SK-N-SH (cell line): ENCODE measurements around the gene PMEPA1. TPM values are rescaled to one million over a fixed set of nuclear protein-coding genes. Genes with fewer than 3 reads are reported as not detected.

Source experiments
- CTCF ChIA-PET: fragments of 300-600, 350-600 bp; formaldehyde crosslinking; extraction: SDS; loops from one replicate; lab custom pipeline; 2021; lab: Yijun Ruan, JAX
- POLR2A ChIA-PET: fragments of 350-600 bp; sonication (Branson Sonifier 250); formaldehyde crosslinking; extraction: SDS; loops from one replicate; lab custom pipeline; 2020; ENCODE audit warnings: antibody characterized with exemption, inconsistent platforms; lab: Yijun Ruan, JAX
- DNase-seq: peaks from one replicate; pipeline ENCODE4 v3.0.0; 2012
- H2AFZ ChIP-seq: fragments of 200-600 bp; sonication (generic); 2 replicates; pipeline ENCODE4 v1.8.1; 2016; ENCODE audit warnings: antibody characterized with exemption, mild to moderate bottlenecking, low read depth
- H3F3A ChIP-seq: fragments of 200-600 bp; sonication (generic); replicated peaks from 2 replicates; pipeline ENCODE3; 2016; ENCODE audit warnings: antibody characterized with exemption, mild to moderate bottlenecking; ENCODE audit not compliant: insufficient read depth
- H3K27ac ChIP-seq, 2 experiments: fragments of 200-500 bp in 1 of 2; fragments of 200-600 bp in 1 of 2; sonication (Bioruptor generic) in 1 of 2; sonication (generic), shearing (Covaris generic) in 1 of 2; 2 replicates each; pipeline versions ENCODE4 v1.5.1 to v1.6.1; 2014 to 2016; ENCODE audit warnings: low read depth in 2 of 2, inconsistent platforms in 1 of 2, low read length in 1 of 2, mild to moderate bottlenecking in 1 of 2, mixed read lengths in 1 of 2
- H3K27me3 ChIP-seq: fragments of 200-600 bp; sonication (generic), shearing (Covaris generic); 2 replicates; pipeline ENCODE4 v1.6.1; 2016; ENCODE audit warnings: mixed run types; ENCODE audit not compliant: insufficient read depth
- H3K36me3 ChIP-seq, 2 experiments: fragments of 200-500 bp in 1 of 2; fragments of 200-600 bp in 1 of 2; sonication (Bioruptor generic) in 1 of 2; sonication (generic) in 1 of 2; replicated peaks in 1 of 2; 2 replicates each; pipeline versions ENCODE3 to v1.5.1; 2014 to 2016; ENCODE audit warnings: low read length in 1 of 2, mild to moderate bottlenecking in 1 of 2; ENCODE audit not compliant: insufficient read depth in 2 of 2, control insufficient read depth in 1 of 2
- H3K4me1 ChIP-seq, 2 experiments: fragments of 200-500 bp in 1 of 2; fragments of 200-600 bp in 1 of 2; sonication (Bioruptor generic) in 1 of 2; sonication (generic), shearing (Covaris generic) in 1 of 2; 2 replicates each; pipeline versions ENCODE4 v1.5.1 to v1.6.1; 2014 to 2016; ENCODE audit warnings: low read depth in 1 of 2, low read length in 1 of 2, mixed run types in 1 of 2; ENCODE audit not compliant: insufficient read depth in 2 of 2, control insufficient read depth in 1 of 2
- H3K4me2 ChIP-seq: fragments of 200-600 bp; sonication (generic), shearing (Covaris generic); 2 replicates; pipeline ENCODE4 v1.6.1; 2017; ENCODE audit warnings: mixed run types
- H3K4me3 ChIP-seq, 2 experiments: fragments of 200-500 bp in 1 of 2; fragments of 200-600 bp in 1 of 2; sonication (Bioruptor generic) in 1 of 2; sonication (generic), shearing (Covaris generic) in 1 of 2; 2 replicates each; pipeline versions ENCODE4 v1.5.1 to v1.8.1; 2014 to 2016; ENCODE audit warnings: low read depth in 2 of 2, inconsistent platforms in 1 of 2, low read length in 1 of 2, mild to moderate bottlenecking in 1 of 2, mixed read lengths in 1 of 2, moderate library complexity in 1 of 2
- H3K79me2 ChIP-seq: fragments of 200-600 bp; sonication (generic); 2 replicates; pipeline ENCODE4 v1.8.1; 2017; ENCODE audit warnings: mild to moderate bottlenecking; ENCODE audit not compliant: insufficient read depth
- H3K9ac ChIP-seq: fragments of 200-600 bp; sonication (generic); 2 replicates; pipeline ENCODE4 v1.6.1; 2017; ENCODE audit warnings: mixed run types
- H3K9me2 ChIP-seq: fragments of 200-600 bp; sonication (generic); 2 replicates; pipeline ENCODE4 v1.6.1; 2017; ENCODE audit warnings: mixed run types
- H3K9me3 ChIP-seq: fragments of 200-600 bp; sonication (generic); 2 replicates; pipeline ENCODE4 v1.6.1; 2017; ENCODE audit warnings: mixed run types, mild to moderate bottlenecking, moderate library complexity
- H4K20me1 ChIP-seq: fragments of 200-600 bp; sonication (generic); 2 replicates; pipeline ENCODE4 v1.6.1; 2017; ENCODE audit warnings: mild to moderate bottlenecking, mixed run types; ENCODE audit not compliant: insufficient read depth
- CHD2 ChIP-seq: fragments of 150-350 bp; IDR thresholded peaks from 2 replicates; pipeline ENCODE4 v1.6.1; 2018; ENCODE audit warnings: low read length; ENCODE audit not compliant: partially characterized antibody
- ELF1 ChIP-seq: IDR thresholded peaks from 2 replicates; pipeline ENCODE4 v1.4.0; 2012
- EP300 ChIP-seq, 2 experiments: IDR thresholded peaks; 2 replicates each; pipeline versions ENCODE4 v1.4.0 to v1.6.1; 2012; ENCODE audit warnings: borderline replicate concordance in 1 of 2, low read depth in 1 of 2, low read length in 1 of 2
- FOXJ3 ChIP-seq: sonication (generic); formaldehyde crosslinking; IDR thresholded peaks from 2 replicates; pipeline ENCODE4 v1.5.1; 2020; ENCODE audit warnings: mild to moderate bottlenecking, missing genetic modification reagents
- GATA2 ChIP-seq: sonication (generic); formaldehyde crosslinking; IDR thresholded peaks from 2 replicates; pipeline ENCODE4 v1.5.0; 2020; ENCODE audit warnings: mild to moderate bottlenecking, missing genetic modification reagents
- JUND ChIP-seq: IDR thresholded peaks from 2 replicates; pipeline ENCODE4 v1.4.0; 2012
- MEF2A ChIP-seq: IDR thresholded peaks from 2 replicates; pipeline ENCODE4 v1.4.0; 2012; ENCODE audit warnings: low read depth, borderline replicate concordance
- MXI1 ChIP-seq: IDR thresholded peaks from 2 replicates; pipeline ENCODE4 v1.6.1; 2012; ENCODE audit warnings: mild to moderate bottlenecking, low read depth, low read length, improper control_type of control experiment
- NFIC ChIP-seq: IDR thresholded peaks from 2 replicates; pipeline ENCODE4 v1.4.0; 2012; ENCODE audit warnings: borderline replicate concordance
- NRF1 ChIP-seq: IDR thresholded peaks from 2 replicates; pipeline ENCODE4 v1.6.1; 2012; ENCODE audit warnings: low read depth, mild to moderate bottlenecking, low read length
- POLR2AphosphoS5 ChIP-seq: IDR thresholded peaks from 2 replicates; pipeline ENCODE4 v1.6.1; 2012; ENCODE audit warnings: low read depth, low read length
- RAD21 ChIP-seq: IDR thresholded peaks from 2 replicates; pipeline ENCODE4 v1.6.1; 2012; ENCODE audit warnings: mild to moderate bottlenecking, low read length
- RCOR1 ChIP-seq: fragments of 150-350 bp; IDR thresholded peaks from 2 replicates; pipeline ENCODE4 v1.6.1; 2017; ENCODE audit warnings: antibody characterized with exemption, low read length
- RFX5 ChIP-seq: IDR thresholded peaks from 2 replicates; pipeline ENCODE4 v1.6.1; 2012; ENCODE audit warnings: mild to moderate bottlenecking, improper control_type of control experiment, low read length
- RXRA ChIP-seq: IDR thresholded peaks from 2 replicates; pipeline ENCODE4 v1.4.0; 2012; ENCODE audit warnings: low read depth, mild to moderate bottlenecking, borderline replicate concordance
- SIN3A ChIP-seq: IDR thresholded peaks from 2 replicates; pipeline ENCODE4 v1.6.1; 2012; ENCODE audit warnings: low read depth, mild to moderate bottlenecking, low read length, moderate library complexity, borderline replicate concordance
- TAF1 ChIP-seq: IDR thresholded peaks from 2 replicates; pipeline ENCODE4 v1.6.1; 2012; ENCODE audit warnings: low read depth, mild to moderate bottlenecking, low read length, moderate library complexity, borderline replicate concordance
- TCF12 ChIP-seq: IDR thresholded peaks from 2 replicates; pipeline ENCODE4 v1.4.0; 2012
- WGBS: methylation state at CpG from one replicate; pipeline ENCODE4 v1.1.6; 2017; ENCODE audit warnings: low lambda C conversion rate; 5-methylcytosine and 5-hydroxymethylcytosine counted together
- polyA plus RNA-seq, 3 experiments: library from polyadenylated mRNA; depleted of rRNA; stranded (reverse); fragments of >200 nt; gene quantifications; 2 replicates each; pipeline ENCODE4 v1.2.3, GENCODE V29; 2012
- TF ChIP-seq, protein P1 (sequence below): IDR thresholded peaks from 2 replicates; pipeline ENCODE4 v1.4.0; 2012; ENCODE audit warnings: low read depth
- TF ChIP-seq, protein P2 (sequence below): fragments of 200-600 bp; sonication (generic); IDR thresholded peaks from 2 replicates; pipeline ENCODE4 v1.6.1; 2017; ENCODE audit warnings: antibody characterized with exemption, mild to moderate bottlenecking, moderate library complexity
- TF ChIP-seq, protein P3 (sequence below): fragments of 150-350 bp; IDR thresholded peaks from 2 replicates; pipeline ENCODE4 v1.6.1; 2017; ENCODE audit warnings: antibody characterized with exemption, low read length, low read depth, borderline replicate concordance
- TF ChIP-seq, protein P4 (sequence below): IDR thresholded peaks from 2 replicates; pipeline ENCODE4 v1.4.0; 2012; ENCODE audit warnings: low read depth, borderline replicate concordance

Gene PMEPA1
- polyA plus RNA-seq, 1 of the 3 experiments (the other 2 are of a cell fraction) = 7.1 TPM

DNA sequence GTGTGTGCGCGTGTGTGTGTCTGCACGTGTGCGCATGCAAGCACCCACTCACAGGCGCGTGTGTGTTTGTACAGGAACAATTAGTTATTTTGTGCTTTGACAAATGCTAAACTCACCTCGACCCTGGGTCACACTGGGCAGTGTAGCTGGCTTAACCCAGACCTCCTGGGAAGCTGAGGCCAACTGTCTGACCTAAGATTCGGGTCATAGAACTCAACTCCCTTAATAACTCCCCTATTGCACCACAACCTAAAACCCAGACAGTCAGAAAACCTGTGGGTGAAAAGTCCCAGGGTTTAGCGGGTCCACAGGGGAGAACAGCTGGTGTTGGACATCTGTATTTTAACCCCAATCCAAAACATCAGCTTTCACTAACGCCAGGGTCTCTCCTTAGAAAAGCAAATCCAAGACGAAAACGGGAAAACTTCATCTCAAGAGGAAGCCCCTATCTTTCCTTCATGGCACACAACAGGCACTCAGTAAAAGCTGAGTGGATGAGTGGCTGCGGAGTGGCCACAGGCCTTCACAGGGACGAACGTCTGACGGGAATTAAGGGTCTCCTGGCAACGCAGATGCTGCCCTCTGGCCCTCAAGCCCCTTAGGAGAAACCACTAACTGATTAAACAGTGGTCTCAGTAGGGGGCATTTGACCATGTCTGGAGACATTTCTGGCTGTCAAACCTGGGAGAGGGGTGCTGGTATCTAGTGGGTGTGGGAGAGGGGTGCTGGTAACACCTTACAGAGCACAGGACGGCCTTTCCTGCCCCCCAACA is 4.5 kb downstream of the PMEPA1 start:
- H3K27me3 ChIP-seq = no peaks in the 10 kb centered on the region
- ChIA-PET POLR2A (no interaction called here), CTCF (interaction anchor here (1.2 kb wide), 1 partner anchor 20 kb away, joined by 3 read pairs; no protein-coding TSS in a partner anchor)
- H3K79me2 ChIP-seq = peaks cover 88% of the 10 kb centered on the region
- no peak overlapping the region for H2AFZ ChIP-seq
- WGBS = 89% methylated on average over 18 of the region's 18 CpGs
- no peak overlapping the region; a peak in 1 of 4 replicates for H3K27ac ChIP-seq
- TF ChIP-seq POLR2AphosphoS5 (no peak), TCF12 (no peak), MEF2A (no peak), EP300 (IDR thresholded peaks at IDR 0.05; ENCODE audit: borderline replicate concordance in 1 of 2, low read depth in 1 of 2, low read length in 1 of 2) (no peak), NFIC (no peak), RCOR1 (no peak), RXRA (no peak), CHD2 (no peak), ELF1 (no peak), MXI1 (no peak), NRF1 (no peak), RFX5 (no peak), JUND (no peak), FOXJ3 (no peak)
- TF ChIP-seq, protein P1, sequence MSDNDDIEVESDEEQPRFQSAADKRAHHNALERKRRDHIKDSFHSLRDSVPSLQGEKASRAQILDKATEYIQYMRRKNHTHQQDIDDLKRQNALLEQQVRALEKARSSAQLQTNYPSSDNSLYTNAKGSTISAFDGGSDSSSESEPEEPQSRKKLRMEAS = no peak
- TF ChIP-seq, protein P2, sequence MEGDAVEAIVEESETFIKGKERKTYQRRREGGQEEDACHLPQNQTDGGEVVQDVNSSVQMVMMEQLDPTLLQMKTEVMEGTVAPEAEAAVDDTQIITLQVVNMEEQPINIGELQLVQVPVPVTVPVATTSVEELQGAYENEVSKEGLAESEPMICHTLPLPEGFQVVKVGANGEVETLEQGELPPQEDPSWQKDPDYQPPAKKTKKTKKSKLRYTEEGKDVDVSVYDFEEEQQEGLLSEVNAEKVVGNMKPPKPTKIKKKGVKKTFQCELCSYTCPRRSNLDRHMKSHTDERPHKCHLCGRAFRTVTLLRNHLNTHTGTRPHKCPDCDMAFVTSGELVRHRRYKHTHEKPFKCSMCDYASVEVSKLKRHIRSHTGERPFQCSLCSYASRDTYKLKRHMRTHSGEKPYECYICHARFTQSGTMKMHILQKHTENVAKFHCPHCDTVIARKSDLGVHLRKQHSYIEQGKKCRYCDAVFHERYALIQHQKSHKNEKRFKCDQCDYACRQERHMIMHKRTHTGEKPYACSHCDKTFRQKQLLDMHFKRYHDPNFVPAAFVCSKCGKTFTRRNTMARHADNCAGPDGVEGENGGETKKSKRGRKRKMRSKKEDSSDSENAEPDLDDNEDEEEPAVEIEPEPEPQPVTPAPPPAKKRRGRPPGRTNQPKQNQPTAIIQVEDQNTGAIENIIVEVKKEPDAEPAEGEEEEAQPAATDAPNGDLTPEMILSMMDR = no peak
- no peak overlapping the region for H3K9ac ChIP-seq
- no peaks in the 10 kb centered on the region for H3K9me2 ChIP-seq
- H3K9me3 ChIP-seq = no peaks in the 10 kb centered on the region
- no peak overlapping the region for H3K4me3 ChIP-seq
- H3K4me2 ChIP-seq = peak overlapping the region; percentile 16; the same call in 1 of the 2 replicates
- peaks cover 76% of the 10 kb centered on the region for H4K20me1 ChIP-seq
- peaks cover 0 to 7% of the 10 kb centered on the region in 2 experiments for H3K36me3 ChIP-seq
- H3K4me1 ChIP-seq = peaks cover 9 to 68% of the 10 kb centered on the region in 2 experiments; a peak in 2 of 4 replicates
- peaks cover 7% of the 10 kb centered on the region for H3F3A ChIP-seq
- DNase-seq = no peak

DNA sequence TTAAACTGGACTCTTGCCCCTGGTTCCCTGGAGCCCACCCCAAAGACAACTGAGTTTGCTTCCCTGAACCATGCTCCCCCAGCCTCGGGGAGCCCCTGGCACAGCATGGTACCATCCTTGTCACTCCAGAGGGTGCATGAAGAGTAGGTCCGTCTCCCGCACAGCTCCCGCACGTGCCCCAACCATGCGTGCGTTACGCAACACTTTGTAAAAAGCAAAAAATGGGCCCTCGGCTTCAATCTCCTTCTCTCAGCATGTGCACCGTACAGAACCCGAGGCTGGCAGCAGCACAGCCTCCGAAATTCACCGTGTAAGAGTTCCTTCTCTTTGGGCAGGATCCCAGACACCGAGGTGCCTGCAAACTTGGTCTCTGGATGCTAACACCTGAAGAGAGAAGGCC is 5.6 kb downstream of the PMEPA1 start:
- Histone ChIP-seq H3K9me2 (no peaks in the 10 kb centered on the region), H4K20me1 (peaks cover 76% of the 10 kb centered on the region), H3K4me2 (no peak overlapping the region), H2AFZ (no peak overlapping the region), H3K36me3 (peaks cover 0 to 7% of the 10 kb centered on the region in 2 experiments), H3F3A (peaks cover 18% of the 10 kb centered on the region), H3K4me1 (peaks cover 9 to 77% of the 10 kb centered on the region in 2 experiments; a peak in 3 of 4 replicates), H3K79me2 (peaks cover 98% of the 10 kb centered on the region), H3K9me3 (no peaks in the 10 kb centered on the region), H3K27ac (no peak overlapping the region; a peak in 1 of 4 replicates), H3K9ac (no peak overlapping the region), H3K4me3 (no peak overlapping the region), H3K27me3 (no peaks in the 10 kb centered on the region)
- no peak for DNase-seq
- POLR2A ChIA-PET = no interaction called here
- 91% methylated on average over 14 of the region's 14 CpGs for WGBS
- CTCF ChIA-PET = no interaction called here
- TF ChIP-seq MEF2A (no peak), SIN3A (no peak), GATA2 (CRISPR knock-in tag) (no peak), RAD21 (no peak), POLR2AphosphoS5 (no peak), TCF12 (no peak), TAF1 (no peak), NRF1 (no peak)
- TF ChIP-seq, protein P2 = no peak
- TF ChIP-seq, protein P3, sequence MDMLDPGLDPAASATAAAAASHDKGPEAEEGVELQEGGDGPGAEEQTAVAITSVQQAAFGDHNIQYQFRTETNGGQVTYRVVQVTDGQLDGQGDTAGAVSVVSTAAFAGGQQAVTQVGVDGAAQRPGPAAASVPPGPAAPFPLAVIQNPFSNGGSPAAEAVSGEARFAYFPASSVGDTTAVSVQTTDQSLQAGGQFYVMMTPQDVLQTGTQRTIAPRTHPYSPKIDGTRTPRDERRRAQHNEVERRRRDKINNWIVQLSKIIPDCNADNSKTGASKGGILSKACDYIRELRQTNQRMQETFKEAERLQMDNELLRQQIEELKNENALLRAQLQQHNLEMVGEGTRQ = no peak
- TF ChIP-seq, protein P4, sequence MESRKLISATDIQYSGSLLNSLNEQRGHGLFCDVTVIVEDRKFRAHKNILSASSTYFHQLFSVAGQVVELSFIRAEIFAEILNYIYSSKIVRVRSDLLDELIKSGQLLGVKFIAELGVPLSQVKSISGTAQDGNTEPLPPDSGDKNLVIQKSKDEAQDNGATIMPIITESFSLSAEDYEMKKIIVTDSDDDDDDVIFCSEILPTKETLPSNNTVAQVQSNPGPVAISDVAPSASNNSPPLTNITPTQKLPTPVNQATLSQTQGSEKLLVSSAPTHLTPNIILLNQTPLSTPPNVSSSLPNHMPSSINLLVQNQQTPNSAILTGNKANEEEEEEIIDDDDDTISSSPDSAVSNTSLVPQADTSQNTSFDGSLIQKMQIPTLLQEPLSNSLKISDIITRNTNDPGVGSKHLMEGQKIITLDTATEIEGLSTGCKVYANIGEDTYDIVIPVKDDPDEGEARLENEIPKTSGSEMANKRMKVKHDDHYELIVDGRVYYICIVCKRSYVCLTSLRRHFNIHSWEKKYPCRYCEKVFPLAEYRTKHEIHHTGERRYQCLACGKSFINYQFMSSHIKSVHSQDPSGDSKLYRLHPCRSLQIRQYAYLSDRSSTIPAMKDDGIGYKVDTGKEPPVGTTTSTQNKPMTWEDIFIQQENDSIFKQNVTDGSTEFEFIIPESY = no peak
